ENCODE data around the gene FAM227B. TPM values are rescaled to one million over a fixed set of nuclear protein-coding genes. Genes with fewer than 3 reads are reported as not detected.
"Not testable (repeated sequence)": the region's sequence is repeated elsewhere in the genome, so short reads cannot be mapped to it uniquely, and the experiment has no call there.

Gene FAM227B
- polyA plus RNA-seq, 1 experiment, result 6.1 TPM

- DNase-seq (ENCODE audit: low read depth, low spot score), result no peak
- CTCF ChIA-PET, result no interaction called here
- H3K9me3 ChIP-seq (ENCODE audit: control insufficient read depth, insufficient read depth, low read length), result no peaks in the 10 kb centered on the region
- H3K27me3 ChIP-seq (ENCODE audit: control insufficient read depth, insufficient read depth, low read length), result no peaks in the 10 kb centered on the region
- no peak for TF ChIP-seq CTCF (IDR thresholded peaks at IDR 0.05; ENCODE audit: low read depth, low read length)
- H3K27ac ChIP-seq (ENCODE audit: low read depth, low read length), result no peak overlapping the region
- POLR2A ChIA-PET, result no interaction called here
- H3K4me3 ChIP-seq (ENCODE audit: low read depth, low read length), result no peak overlapping the region
Measured at GRCh38 chr15:49570672-49571071, 49.9 kb downstream of the FAM227B start.

GRCh38 chr15:49570174-49570573 lies 50.4 kb downstream of the FAM227B start:
- no peak overlapping the region for H3K4me3 ChIP-seq (ENCODE audit: low read depth, low read length)
- DNase-seq (ENCODE audit: low read depth, low spot score), result no peak
- no peak overlapping the region for H3K27ac ChIP-seq (ENCODE audit: low read depth, low read length)
- H3K9me3 ChIP-seq (ENCODE audit: control insufficient read depth, insufficient read depth, low read length), result no peaks in the 10 kb centered on the region
- CTCF ChIA-PET, result no interaction called here
- POLR2A ChIA-PET, result no interaction called here
- no peak for TF ChIP-seq CTCF (IDR thresholded peaks at IDR 0.05; ENCODE audit: low read depth, low read length)
- H3K27me3 ChIP-seq (ENCODE audit: control insufficient read depth, insufficient read depth, low read length), result no peaks in the 10 kb centered on the region

- TF ChIP-seq CTCF (IDR thresholded peaks at IDR 0.05; ENCODE audit: low read depth, low read length), result no peak
- Histone ChIP-seq H3K4me3 (ENCODE audit: low read depth, low read length) (no peak overlapping the region), H3K9me3 (ENCODE audit: control insufficient read depth, insufficient read depth, low read length) (0 out of 2 replicates have a peak, but pooled peaks cover 4% of the 10 kb centered on the region), H3K27me3 (ENCODE audit: control insufficient read depth, insufficient read depth, low read length) (no peaks in the 10 kb centered on the region), H3K27ac (ENCODE audit: low read depth, low read length) (no peak overlapping the region)
- CTCF ChIA-PET, result no interaction called here
- no peak for DNase-seq (ENCODE audit: low read depth, low spot score)
- POLR2A ChIA-PET, result no interaction called here
Measured at GRCh38 chr15:49560045-49560444, 60.6 kb downstream of the FAM227B start.

- DNase-seq (ENCODE audit: low read depth, low spot score), result no peak
- Histone ChIP-seq H3K4me3 (ENCODE audit: low read depth, low read length) (no peak overlapping the region), H3K27ac (ENCODE audit: low read depth, low read length) (no peak overlapping the region), H3K9me3 (ENCODE audit: control insufficient read depth, insufficient read depth, low read length) (peaks cover 8% of the 10 kb centered on the region; the same call in 1 of the 2 replicates), H3K27me3 (ENCODE audit: control insufficient read depth, insufficient read depth, low read length) (no peaks in the 10 kb centered on the region)
- CTCF ChIA-PET, result no interaction called here
- POLR2A ChIA-PET, result no interaction called here
- no peak for TF ChIP-seq CTCF (IDR thresholded peaks at IDR 0.05; ENCODE audit: low read depth, low read length)
Measured at GRCh38 chr15:49558929-49559328, 61.7 kb downstream of the FAM227B start.

GRCh38 chr15:49556437-49556836 lies 64.2 kb downstream of the FAM227B start:
- Histone ChIP-seq H3K27ac (ENCODE audit: low read depth, low read length) (no peak overlapping the region), H3K4me3 (ENCODE audit: low read depth, low read length) (no peak overlapping the region), H3K27me3 (ENCODE audit: control insufficient read depth, insufficient read depth, low read length) (no peaks in the 10 kb centered on the region), H3K9me3 (ENCODE audit: control insufficient read depth, insufficient read depth, low read length) (peaks cover 8% of the 10 kb centered on the region; the same call in 1 of the 2 replicates)
- TF ChIP-seq CTCF (IDR thresholded peaks at IDR 0.05; ENCODE audit: low read depth, low read length), result no peak
- DNase-seq (ENCODE audit: low read depth, low spot score), result no peak
- POLR2A ChIA-PET, result no interaction called here
- CTCF ChIA-PET, result no interaction called here

- CTCF ChIA-PET; DNase-seq (ENCODE audit: low read depth, low spot score); H3K27ac ChIP-seq (ENCODE audit: low read depth, low read length); H3K9me3 ChIP-seq (ENCODE audit: control insufficient read depth, insufficient read depth, low read length); H3K4me3 ChIP-seq (ENCODE audit: low read depth, low read length); POLR2A ChIA-PET; H3K27me3 ChIP-seq (ENCODE audit: control insufficient read depth, insufficient read depth, low read length): not testable (repeated sequence)
Measured at GRCh38 chr15:49550342-49550741, 70.3 kb downstream of the FAM227B start.
